Measurements from ENCODE around the gene MAML3. TPM values are rescaled to one million over a fixed set of nuclear protein-coding genes. Genes with fewer than 3 reads are reported as not detected.

The MAML3 gene
- total RNA-seq, 2 donors from 2014 or later = 6.3 to 6.5 TPM

- no peak for DNase-seq (ENCODE audit: low spot score)
- intact Hi-C loops (cut with DNase I) = no loop called here
These were observed 404.0 kb downstream of the MAML3 start for GRCh38 chr4:139749835-139750498.

GRCh38 chr4:139749338-139749737 lies 404.6 kb downstream of the MAML3 start:
- intact Hi-C loops (cut with DNase I) = no loop called here
- DNase-seq (ENCODE audit: low spot score) = no peak

- DNase-seq (ENCODE audit: low spot score) = no peak
- intact Hi-C loops (cut with DNase I) = no loop called here
These were observed 407.4 kb downstream of the MAML3 start for GRCh38 chr4:139746431-139747171.

- DNase-seq (ENCODE audit: low spot score) = no peak
- intact Hi-C loops (cut with DNase I) = no loop called here
These were observed 408.8 kb downstream of the MAML3 start for GRCh38 chr4:139745111-139745639.

GRCh38 chr4:139744232-139744631 lies 409.8 kb downstream of the MAML3 start:
- intact Hi-C loops (cut with DNase I) = loop anchor here in 1 of 2 donors (1.0 kb wide), 1 partner anchor 44 kb away; no protein-coding TSS in a partner anchor
- no peak for DNase-seq (ENCODE audit: low spot score)

GRCh38 chr4:139743027-139743426 lies 411.0 kb downstream of the MAML3 start:
- intact Hi-C loops (cut with DNase I) = no loop called here
- DNase-seq (ENCODE audit: low spot score) = no peak

- no peak for DNase-seq (ENCODE audit: low spot score)
- intact Hi-C loops (cut with DNase I) = no loop called here
These were observed 413.4 kb downstream of the MAML3 start for GRCh38 chr4:139740531-139741041.

GRCh38 chr4:139740121-139740520 lies 413.9 kb downstream of the MAML3 start:
- DNase-seq (ENCODE audit: low spot score) = no peak
- intact Hi-C loops (cut with DNase I) = no loop called here

GRCh38 chr4:139738846-139739613 lies 415.0 kb downstream of the MAML3 start:
- intact Hi-C loops (cut with DNase I) = loop anchor here (5.0 to 10.0 kb wide), 3 partner anchors 306 to 586 kb away; partner anchors contain the start of gene MAML3 (in 2 of the 2)

GRCh38 chr4:139736661-139737060 lies 417.3 kb downstream of the MAML3 start:
- intact Hi-C loops (cut with DNase I) = loop anchor here (5.0 to 10.0 kb wide), 3 partner anchors 308 to 588 kb away; partner anchors contain the start of gene MAML3 (in 2 of the 2)
- DNase-seq (ENCODE audit: low spot score) = no peak

More at GRCh38 chr4:139738846-139739613, 415.0 kb downstream of the MAML3 start:
- DNase-seq (ENCODE audit: low spot score) = no peak

GRCh38 chr4:139736274-139736660 lies 417.7 kb downstream of the MAML3 start:
- no peak for DNase-seq (ENCODE audit: low spot score)
- intact Hi-C loops (cut with DNase I) = loop anchor here (5.0 to 10.0 kb wide), 3 partner anchors 309 to 589 kb away; partner anchors contain the start of gene MAML3 (in 2 of the 2)

GRCh38 chr4:139735381-139736273 lies 418.4 kb downstream of the MAML3 start:
- intact Hi-C loops (cut with DNase I) = loop anchor here (2.0 to 10.0 kb wide), 4 partner anchors 309 to 589 kb away; partner anchors contain the start of gene MAML3 (in 2 of the 2)
- peak; percentile 85 for DNase-seq (ENCODE audit: low spot score)

GRCh38 chr4:139734875-139735380 lies 419.1 kb downstream of the MAML3 start:
- intact Hi-C loops (cut with DNase I) = loop anchor here (2.0 to 10.0 kb wide), 5 partner anchors 310 to 697 kb away; partner anchors contain the start of gene MAML3 (in 2 of the 2)

GRCh38 chr4:139734201-139734874 lies 419.6 kb downstream of the MAML3 start:
- intact Hi-C loops (cut with DNase I) = loop anchor here in 1 of 2 donors (2.0 to 10.0 kb wide), 4 partner anchors 310 to 698 kb away; no protein-coding TSS in a partner anchor
- DNase-seq (ENCODE audit: low spot score) = no peak

More at GRCh38 chr4:139734875-139735380, 419.1 kb downstream of the MAML3 start:
- DNase-seq (ENCODE audit: low spot score) = peak; percentile 96

GRCh38 chr4:139732991-139733570 lies 420.9 kb downstream of the MAML3 start:
- intact Hi-C loops (cut with DNase I) = loop anchor here in 1 of 2 donors (5.0 to 10.0 kb wide), 3 partner anchors 312 to 699 kb away; no protein-coding TSS in a partner anchor
- DNase-seq (ENCODE audit: low spot score) = no peak

- no peak for DNase-seq (ENCODE audit: low spot score)
- intact Hi-C loops (cut with DNase I) = no loop called here
These were observed 425.1 kb downstream of the MAML3 start for GRCh38 chr4:139728840-139729239.

- no peak for DNase-seq (ENCODE audit: low spot score)
- intact Hi-C loops (cut with DNase I) = no loop called here
These were observed 425.8 kb downstream of the MAML3 start for GRCh38 chr4:139728146-139728545.

Data from posterior vena cava (tissue), 2 donors.